Activated CD4-positive, CD25-positive, alpha-beta regulatory T cell (primary cell): Measurements from ENCODE around the gene COL23A1.

Experiments
- DNase-seq, 4 experiments: peaks; one replicate each; lab custom pipeline; 2025; lab: John Stamatoyannopoulos, UW

The COL23A1 gene

DNA sequence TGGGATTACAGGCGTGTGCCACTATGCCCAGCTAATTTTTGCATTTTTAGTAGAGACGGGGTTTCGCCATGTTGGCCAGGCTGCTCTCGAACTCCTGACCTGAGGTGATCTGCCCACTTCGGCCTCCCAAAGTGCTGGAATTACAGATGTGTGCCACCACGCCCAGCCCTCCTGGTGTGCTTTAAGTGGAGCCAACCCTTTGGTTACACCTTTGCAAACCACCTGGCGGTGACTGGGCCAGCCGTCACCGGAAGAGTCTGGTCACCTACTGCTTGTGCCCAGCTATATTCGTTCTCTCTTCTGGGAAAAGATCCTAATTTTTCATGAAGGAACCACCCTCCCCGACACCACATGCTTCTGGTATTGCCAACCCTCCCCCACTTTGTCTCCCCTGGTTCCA lies 35.9 kb downstream of the COL23A1 start:
- DNase-seq: no peak

DNA sequence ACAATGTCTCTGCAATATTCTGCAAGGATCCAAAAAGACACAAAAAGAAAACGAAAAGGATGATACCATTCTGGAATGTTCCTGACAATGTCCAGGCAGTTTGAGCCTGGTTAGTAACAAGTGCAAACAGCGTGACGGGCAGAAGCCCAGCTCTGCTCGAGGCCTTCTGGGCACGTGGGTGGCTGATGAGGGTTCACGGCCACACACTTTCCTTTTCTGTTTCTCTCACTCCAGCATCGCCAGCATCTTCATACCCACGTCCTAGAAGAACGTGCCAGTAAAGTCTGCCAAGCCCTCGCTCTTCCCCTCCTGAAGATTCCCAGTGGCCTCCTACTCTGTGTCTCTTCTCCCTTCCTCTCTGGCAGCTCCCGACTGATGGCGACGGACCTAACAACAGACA lies 36.7 kb downstream of the COL23A1 start:
- DNase-seq: no peak

DNA sequence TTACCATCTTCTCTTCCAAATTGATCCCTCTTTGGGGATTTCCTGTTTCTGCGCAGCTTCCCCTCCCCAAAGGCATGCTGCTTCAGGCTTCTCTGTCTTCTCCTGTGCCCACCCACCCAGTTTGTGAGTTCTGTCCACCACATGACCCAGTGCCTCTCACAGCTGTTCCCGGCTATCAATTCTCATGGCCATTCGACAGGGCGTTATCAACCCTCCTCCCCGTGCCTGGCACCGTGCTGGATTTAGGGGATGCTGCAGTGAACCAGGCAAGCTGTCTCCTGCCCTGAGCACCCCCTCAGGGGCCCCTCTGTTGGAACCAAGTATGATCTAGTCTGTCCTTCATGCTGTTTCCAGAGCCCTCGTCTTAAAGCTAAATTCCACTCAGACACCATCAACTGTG lies 38.7 kb downstream of the COL23A1 start:
- no peak for DNase-seq

DNA sequence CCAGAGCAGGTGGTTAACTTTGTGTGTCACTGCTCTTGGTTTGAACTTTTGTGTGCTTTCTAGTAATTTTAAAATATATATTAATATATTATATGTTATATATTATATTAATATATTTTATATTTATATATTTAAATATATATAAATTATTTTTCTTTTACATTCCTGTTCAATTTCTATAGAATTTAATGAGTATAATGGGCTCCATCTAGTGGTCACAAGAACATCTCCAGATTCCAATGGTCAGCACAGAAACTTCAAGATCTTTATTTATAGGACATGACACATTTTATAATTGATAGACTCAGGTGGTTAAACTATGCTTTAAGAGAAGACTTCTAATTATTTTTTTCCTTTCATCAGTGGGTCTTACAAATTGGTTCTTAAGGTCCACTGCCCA lies 39.1 kb downstream of the COL23A1 start:
- DNase-seq: no peak

DNA sequence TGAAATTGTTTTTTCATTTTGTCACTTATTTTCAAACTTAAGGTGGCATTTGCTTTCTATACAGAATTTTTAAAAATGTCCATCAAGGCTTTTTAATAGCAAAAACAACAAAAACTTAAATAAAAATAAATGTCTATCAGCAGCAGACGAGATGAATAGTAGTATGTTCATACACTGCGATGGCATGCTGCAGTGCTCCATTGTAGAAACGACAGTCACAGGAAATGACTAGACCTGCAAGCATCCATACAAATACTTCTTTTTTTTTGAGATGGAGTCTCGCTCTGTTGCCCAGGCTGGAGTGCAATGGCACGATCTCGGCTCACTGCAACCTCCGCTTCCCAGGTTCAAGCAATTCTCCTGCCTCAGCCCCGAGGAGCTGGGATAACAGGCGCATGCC lies 41.4 kb downstream of the COL23A1 start:
- no peak for DNase-seq

DNA sequence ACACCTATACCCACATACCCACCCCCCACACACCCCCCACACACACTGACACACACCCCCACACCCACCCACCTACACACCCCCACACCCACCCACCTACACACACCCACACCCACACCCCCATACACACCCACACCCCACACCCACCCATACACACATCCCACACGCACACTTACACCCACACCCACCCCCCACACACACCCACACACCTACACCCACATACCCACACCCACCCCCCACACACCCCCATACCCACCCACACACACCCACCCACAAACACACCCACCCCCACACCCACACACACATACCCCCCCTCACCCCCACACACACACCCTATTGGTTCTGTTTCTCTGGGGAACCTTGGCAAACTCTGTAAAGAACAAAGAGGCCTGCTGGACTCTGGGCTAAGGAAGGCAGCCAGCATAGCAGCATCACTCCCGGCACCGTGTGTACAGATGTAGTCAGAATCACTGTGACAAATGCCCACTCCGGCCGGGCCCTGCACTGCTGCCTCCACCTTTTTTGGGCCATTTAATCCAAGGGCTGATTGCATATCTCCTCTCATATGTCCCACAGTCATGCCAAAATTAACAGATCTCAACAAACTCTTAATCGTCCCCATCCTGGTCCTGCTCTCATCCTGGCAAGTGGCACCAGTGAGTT lies 42.3 kb downstream of the COL23A1 start:
- no peak for DNase-seq

DNA sequence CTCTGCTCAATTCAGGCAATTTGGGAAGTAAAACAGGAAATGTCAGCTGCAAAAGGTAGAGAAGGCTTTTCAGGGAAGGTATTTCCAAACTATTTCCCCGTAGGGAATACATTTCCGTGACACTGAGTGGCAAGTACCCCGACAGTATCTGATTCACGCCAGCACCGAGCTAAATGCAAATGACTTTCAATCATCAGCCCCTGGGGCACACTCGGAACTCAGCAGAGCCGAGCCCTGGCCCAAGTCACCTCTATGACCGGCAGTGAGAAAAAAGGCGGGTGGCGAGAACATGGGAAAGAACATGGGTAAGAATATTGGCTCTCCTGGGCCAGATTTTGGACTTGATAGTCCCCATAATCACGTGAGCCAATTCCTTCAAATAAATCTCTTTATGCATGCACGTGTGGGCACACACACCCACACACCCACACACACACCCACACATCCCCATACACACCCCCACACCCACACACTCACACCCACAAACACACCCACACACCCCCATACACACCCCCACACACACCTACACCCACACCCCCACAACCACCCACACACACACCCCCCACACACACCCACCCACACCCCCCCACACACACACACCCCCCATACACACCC lies 43.0 kb downstream of the COL23A1 start:
- DNase-seq: no peak

DNA sequence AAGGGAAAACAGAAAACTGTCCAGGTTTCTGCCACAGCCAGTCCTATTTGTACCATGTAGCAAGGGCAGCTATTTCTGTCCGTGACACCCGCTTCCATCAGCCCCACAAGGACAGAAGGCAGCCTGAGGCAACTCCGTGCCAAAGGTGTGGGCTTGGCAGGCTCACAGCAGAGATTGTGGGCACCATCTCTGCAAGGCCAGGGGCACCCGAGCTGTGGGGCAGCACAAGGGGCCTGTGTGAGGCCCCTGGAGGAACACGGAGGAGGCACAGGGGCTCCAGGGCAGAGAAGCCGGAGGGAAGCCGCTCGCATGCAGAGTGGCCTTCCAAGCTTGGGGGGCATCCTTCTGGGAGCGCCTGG lies 43.5 kb downstream of the COL23A1 start:
- DNase-seq: no peak

DNA sequence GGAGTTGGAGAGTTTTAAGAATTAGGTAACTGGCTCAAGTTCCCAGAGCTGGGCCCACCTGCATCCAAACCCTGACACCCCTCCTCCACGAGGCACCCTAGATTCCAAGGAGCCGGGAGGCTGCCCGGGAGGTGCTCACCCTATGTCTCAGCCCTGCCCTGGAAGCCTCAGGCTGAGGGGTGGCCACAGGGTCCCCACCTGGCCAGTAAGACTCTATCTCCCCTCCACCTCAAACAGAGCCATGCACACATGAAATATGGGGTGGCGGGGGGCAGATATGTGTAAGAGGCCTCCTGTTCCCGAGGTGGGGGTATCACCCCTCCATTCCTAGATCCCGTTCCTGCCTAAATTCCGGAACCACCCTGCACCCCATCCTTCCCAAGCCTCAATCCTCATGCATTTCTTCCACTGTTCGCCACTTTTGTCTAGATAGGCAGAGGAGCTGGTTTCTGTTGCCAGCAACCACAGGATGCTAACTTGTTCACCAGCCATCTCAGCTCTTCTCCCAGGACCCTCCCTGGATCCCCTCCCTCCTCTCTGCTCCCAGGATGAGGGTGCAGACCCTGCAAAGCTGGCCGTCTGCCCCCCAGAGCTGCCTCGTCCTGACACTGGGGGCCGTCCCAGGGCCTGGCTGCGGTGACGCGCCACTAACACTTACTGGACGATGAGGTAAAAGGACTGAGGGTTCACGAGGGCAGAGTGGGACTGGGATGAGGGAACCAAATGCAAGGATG lies 44.1 kb downstream of the COL23A1 start:
- no peak for DNase-seq

DNA sequence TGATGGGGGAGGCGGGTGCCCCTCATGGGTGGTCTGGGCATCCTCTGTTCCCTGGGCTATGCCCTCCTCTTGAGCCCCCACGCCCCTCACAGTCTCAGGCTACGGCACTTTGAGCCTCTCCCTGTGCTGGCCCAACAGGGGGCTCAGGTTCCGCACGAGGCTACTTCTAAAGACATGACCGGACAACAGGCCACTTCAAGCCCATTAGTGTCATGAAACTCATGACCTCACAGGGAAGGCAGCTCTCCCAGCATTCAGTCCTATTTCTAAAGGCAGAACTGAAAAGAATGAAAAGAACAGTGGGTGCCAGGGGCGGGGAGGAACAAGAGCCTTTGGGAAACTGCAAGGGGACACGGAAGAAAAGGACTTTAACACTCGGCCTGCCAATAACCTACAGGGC lies 45.0 kb downstream of the COL23A1 start:
- DNase-seq: no peak

DNA sequence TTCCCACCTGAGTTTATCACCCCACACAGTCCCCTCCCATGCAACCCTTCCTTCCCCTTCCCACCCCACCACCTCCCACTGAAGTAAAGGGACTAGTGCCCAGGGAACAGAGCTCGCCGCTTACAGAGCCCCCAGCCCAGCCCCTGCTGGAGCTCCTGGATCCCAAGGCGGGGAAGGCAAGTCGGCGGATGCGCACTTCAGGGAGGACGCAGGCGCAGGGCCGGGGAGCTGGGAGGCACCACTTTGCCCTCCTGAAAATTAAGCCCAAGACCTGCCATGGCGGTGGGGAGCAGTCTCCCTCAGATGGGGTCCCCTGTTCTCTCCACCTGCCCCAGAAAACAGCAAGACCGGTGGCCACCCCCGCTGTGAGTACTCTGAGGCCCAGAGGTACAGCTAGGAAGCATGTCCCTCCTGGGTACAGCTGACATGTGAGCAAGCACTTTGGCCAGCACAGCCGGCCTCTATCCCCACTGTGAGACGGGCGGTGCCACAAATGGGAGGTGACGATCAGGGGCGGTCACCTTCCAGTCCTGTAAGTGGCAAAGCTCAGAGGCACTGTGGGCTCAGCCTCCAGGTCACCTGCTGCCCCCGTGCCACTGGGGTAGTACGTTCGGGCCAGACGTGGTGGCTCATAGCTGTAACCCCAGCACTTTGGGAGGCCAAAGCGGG lies 45.9 kb downstream of the COL23A1 start:
- DNase-seq: no peak

DNA sequence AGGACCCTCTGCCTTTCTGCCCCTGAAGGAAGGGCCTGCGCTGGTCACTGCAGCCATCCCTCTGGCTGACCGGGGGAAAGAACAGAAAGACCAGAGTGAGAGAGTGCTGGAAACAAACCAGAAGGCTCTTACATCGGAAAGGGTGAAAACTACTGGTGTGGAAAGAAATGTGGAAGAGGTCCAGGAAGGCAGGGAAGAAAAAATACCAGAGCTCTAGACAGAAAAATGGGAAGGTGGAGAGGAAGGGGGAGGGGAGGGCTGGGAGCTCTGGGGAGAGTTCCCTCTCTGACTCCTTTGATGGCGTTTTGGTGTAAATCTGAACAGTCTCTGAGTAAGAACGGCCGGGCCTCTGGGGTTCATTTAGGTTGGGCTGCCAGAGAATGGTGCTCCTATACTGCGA lies 47.7 kb downstream of the COL23A1 start:
- DNase-seq: no peak

DNA sequence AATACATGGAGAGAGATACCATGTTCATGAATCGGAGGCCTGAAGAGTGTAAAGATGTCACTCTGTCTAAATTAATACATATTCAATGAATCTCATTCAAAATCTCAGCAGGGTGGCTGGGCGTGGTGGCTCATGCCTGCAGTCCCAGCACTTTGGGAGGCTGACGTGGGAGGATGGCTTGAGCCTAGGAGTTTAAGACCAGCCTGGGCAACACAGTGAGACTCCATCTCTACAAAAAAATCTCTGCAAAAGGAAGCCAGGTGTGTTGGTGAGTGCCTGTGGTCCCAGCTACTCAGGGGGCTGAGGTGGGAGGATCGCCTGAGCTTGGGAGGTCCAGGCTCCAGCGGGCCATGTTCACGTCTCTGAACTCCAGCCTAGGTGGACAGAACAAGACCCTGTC lies 49.7 kb downstream of the COL23A1 start:
- DNase-seq: no peak

DNA sequence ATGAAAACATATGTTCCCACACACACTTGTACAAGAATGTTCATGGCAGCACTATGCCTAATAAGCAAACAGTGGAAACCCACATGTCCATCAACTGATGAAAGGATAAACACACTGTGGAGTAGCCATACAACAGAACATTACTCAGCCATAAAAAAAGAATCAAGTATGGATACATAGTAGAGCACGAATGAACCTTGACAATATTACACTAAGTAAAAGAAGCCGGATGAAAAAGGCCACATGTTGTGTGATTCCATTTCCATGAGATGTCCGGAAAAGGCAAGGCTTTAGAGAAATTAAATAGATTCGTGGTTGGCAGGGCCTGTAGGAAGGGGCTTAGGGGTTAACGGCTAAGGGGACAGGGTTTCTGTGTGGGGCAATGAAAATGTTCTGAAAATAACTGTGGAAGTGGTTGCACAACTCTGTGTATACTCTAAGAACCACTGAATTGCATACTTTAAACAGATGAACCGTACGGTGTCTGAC lies 51.4 kb downstream of the COL23A1 start:
- no peak for DNase-seq

DNA sequence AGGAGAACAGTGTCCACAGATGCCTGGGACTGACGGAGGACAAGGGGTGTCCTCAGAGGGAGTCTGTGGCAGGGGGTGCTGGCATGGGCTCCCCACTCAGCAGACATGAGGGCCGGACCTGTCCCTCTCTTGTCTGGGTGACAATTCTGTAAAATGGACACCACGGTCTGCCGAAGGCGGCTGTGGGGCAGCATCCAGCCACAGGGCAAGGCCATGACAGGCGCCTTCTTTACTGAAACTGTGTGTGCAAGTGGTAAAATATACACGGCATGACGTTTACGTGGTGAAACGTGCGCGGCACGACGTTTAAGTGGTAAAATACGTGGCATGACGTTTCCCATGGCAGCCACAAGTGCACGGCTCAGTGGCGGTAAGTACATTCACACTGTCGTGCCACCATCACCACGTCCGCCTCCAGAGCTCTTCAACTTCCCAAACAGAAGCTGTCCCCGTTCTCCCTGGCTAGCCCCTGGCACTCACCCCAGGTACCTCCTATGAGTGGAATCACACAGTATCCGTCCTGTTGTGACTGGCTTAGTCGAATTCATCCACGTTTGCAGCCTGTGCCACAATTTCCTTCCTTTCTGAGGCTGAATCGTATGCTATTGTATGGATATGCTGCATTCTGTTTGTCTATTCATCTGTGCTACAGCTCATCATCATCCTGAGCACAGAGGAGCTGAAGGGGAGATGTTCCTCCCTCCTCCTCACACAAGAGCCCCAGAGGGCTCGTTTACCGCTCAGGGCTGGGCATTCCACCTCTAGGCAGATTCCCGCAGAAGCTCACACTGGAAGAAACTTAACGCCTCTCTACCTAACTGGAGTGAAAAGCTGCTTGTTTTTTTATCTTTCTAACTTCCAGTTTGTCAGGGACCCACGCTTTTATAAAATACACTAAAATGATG lies 52.5 kb downstream of the COL23A1 start:
- no peak for DNase-seq

DNA sequence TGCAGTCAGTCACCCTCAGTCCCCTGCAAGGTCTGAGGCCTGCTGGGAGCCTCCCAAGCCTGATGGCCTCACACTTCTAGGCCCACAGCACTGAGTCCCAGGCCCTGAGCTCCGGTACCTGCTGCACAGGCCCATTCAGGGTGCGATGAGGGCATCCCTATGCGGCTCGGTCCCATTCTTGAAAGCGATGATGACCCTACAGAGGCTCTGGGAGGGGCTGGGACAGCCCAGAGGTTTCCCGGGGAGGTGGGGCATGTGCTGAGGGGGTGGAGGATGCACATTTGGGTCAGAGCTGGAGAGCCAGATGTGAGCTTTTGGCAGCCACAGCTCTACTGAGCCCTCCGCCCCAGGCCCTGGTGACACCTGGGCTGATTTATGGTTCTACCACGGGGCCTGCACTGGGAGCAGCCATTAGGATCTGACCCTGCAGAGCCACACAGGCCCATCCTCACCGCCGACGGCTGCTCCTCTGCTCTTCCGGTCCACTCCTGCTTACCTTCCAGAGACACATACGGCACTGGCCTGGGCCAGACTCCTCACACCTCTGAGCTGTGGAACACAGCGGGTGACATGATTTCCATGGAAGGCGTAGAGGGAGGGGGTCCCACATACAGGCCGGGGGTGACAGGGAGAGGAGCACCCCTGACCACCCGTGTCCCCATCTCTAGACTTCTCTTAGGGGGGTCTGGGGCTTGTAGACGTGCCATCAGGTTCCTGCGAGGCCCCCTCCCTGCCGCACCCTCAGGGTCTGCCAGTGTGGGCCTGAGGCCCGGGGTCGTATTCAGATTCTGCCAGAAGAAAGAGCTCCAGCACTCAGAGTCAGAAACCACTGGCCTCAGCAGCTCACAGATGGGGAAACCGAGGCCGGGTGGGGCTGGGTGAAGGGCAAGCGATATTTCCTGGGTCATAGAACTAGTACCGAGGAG lies 53.4 kb downstream of the COL23A1 start:
- DNase-seq: no peak

DNA sequence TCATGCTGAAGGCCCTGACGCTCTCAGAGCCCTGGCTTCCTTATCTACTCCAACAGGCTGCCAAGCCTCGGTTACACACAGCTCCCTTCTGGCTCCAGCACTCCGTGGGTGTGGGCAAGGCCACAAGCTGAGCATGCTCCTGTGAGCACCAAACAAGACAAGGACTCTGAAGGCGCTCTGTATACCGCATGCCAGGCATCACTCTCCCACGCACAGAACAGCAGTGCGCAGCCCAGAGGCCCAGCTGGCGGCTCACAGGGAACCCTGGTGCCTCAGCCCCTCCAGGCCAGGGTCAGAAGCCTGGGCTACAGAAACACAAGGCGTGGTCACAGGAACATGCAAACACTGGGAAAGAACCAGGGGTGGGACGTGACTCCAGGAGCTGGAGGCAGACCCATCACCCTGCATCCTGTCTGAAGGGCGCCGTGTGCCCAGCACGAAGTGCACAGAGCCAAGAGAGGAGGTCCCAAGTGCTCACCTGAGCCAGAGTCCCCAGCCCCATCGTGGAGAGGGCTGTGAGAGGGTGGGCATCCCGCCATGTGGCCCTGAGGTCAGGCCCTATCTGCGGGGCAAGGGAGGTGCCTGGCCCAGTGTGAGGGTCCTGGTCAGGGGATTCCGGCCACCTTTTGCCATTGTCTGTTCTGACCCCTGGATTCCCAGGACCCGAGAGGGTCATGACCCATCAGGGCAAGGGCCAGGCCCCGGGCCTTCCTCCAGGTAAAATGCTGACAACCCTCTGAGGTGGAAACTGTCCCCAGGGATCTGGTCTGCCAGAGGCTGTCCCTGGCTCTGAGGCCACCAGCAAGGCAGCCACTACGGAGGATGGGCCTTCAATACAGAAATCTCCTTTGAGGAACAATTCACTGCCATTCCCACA lies 54.7 kb downstream of the COL23A1 start:
- no peak for DNase-seq

DNA sequence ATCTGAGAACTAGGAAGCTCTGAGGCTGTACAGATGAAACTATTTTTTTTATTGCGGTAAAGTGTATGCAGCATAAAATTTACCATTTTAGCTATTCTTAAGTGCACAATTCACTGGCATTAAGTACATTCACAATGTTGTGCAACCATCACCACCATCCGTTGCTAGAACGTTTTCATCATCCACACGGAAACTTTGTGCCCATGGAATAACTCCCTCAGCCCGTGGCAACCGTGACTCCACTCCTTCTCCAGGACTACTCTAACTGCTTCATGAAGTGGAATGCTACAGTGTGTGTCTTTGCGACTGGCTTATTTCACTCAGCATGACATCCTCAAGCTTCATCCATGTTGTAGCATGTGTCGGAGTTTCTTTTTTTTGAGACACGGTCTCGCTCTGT lies 57.1 kb downstream of the COL23A1 start:
- DNase-seq: no peak

DNA sequence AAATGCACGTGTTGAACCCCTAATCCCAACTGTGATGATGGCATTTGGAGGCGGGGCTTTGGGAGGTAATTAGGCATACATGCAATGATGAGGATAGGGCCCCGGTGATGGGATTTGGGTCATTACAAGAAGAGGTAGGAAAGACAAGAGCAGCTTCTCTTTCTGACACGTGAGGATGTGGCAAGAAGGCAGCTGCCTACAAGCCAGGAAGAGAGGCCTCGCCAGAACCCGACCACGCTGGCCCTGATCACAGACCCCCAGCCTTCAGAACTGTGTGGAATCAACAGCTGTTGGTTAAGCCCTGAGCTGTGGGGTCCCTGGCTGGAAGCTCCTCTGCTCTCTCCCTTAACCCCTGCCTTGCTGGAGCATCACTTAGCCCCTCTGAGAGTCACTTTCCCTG lies 57.5 kb downstream of the COL23A1 start:
- no peak for DNase-seq

DNA sequence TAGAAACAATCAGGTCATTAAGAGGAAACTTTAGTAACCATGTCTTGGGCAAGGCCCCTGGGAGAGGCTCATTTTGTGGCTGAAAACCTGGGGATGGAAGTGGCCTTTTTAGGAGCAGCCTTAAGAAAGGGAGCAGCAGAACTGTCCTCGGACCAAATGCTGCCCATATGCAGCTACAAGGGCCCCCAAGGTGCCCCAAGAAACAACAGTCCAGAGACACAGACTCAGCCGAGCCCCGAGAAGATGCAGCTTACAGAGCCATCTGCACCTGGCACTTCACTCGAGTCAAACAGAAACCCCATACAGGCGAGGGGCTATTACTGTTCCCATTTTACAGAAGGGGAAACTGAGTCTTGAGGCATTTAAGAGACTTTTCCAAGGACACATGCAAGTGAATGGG lies 58.0 kb downstream of the COL23A1 start:
- no peak for DNase-seq
